G401.6 (cell line): Measurements from ENCODE around the gene STX10.

ENCODE experiments used
- FAIRE-seq: peaks from 2 replicates; lab custom pipeline; 2012; peaks lifted over from hg19 to GRCh38; lab: Jason Lieb, UNC

Gene STX10

GRCh38 chr19:13139633-13140311 is 10.4 kb downstream of the STX10 start:
- no peak for FAIRE-seq

DNA sequence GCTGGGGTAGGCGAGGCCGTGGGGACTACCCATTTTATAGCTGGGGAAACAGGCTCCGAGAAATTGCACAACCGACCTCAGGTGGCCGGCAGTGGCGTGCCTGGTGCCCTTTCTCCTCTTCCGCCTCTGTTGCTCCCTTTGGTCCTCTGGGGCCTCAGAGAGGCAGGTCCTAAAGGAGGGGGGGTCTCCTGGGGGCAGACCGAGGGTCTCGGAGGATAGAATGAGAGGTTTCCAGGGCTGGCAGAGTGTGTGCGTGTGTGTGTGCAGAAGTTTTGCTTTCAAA is 11.3 kb downstream of the STX10 start:
- no peak for FAIRE-seq

DNA sequence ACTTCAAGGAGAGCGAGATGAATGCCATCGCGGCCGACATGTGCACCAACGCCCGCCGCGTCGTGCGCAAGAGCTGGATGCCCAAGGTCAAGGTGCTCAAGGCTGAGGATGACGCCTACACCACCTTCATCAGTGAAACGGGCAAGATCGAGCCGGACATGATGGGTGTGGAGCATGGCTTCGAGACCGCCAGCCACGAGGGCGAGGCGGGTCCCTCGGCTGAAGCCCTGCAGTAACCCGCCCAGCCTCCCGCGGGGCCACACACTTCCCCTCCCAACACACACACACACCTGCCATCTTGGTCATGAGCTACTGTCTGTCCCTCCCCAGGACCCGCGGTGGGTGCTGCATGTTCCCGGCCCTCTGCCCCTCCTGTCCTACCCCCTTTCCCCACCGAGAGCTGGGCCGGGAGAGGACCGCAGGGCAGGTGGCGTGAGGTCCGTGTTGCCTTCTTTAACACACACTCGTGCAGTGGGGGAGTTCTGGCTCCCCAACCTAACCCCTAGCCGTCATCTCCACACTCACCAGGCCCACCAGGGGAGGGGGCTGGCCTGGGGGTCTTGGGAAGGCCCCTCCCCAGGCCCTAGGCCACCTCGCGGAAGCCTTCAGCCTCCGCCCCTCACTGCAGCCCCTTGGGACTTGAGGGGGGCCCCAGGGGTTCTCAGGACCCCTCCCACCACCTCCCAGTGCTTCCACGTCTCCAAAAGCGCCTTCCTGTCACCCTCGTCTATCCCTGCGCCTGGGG is 11.8 kb downstream of the STX10 start:
- no peak for FAIRE-seq

DNA sequence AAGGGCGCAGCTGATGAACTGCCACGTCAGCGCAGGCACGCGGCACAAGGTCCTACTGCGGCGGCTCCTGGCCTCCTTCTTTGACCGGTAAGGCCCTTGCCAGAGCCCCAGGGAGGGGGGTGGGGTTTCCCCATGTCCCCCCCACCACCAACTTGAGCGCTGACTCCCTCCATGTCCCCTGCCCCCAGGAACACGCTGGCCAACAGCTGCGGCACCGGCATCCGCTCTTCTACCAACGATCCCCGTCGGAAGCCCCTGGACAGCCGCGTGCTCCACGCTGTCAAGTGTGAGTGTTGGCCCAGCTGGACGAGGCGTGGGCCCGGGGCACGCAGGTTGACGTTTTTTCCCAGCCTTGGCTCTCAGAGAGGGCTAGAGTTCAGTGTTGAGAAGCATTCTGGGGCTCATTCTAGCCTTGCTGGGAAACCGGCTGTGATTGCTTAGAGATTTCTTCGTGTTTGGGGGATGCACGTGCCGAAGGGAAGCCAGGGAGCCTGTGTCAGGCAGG is 12.8 kb downstream of the STX10 start:
- FAIRE-seq, result no peak

DNA sequence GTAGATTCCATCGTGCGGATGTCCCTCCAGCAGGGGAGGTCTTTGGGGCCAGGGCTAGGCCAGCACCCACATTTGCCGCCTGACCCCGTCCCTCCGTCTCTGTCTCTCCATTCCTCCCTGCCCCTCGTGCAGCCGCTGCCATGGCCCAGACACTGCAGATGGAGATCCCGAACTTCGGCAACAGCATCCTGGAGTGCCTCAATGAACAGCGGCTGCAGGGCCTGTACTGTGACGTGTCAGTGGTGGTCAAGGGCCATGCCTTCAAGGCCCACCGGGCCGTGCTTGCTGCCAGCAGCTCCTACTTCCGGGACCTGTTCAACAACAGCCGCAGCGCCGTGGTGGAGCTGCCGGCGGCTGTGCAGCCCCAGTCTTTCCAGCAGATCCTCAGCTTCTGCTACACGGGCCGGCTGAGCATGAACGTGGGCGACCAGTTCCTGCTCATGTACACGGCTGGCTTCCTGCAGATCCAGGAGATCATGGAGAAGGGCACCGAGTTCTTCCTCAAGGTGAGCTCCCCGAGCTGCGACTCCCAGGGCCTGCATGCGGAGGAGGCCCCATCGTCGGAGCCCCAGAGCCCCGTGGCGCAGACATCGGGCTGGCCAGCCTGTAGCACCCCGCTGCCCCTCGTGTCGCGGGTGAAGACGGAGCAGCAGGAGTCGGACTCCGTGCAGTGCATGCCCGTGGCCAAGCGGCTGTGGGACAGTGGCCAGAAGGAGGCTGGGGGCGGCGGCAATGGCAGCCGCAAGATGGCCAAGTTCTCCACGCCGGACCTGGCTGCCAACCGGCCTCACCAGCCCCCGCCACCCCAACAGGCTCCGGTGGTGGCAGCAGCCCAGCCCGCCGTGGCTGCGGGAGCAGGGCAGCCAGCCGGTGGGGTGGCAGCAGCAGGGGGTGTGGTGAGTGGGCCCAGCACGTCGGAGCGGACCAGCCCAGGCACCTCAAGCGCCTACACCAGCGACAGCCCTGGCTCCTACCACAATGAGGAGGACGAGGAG is 14.8 kb downstream of the STX10 start:
- no peak for FAIRE-seq

GRCh38 chr19:13134626-13135025 is 15.5 kb downstream of the STX10 start:
- no peak for FAIRE-seq

- no peak for FAIRE-seq
These were observed 16.8 kb downstream of the STX10 start for GRCh38 chr19:13133241-13133870.

- FAIRE-seq, result no peak
These were observed 17.5 kb downstream of the STX10 start for GRCh38 chr19:13132471-13133180.

DNA sequence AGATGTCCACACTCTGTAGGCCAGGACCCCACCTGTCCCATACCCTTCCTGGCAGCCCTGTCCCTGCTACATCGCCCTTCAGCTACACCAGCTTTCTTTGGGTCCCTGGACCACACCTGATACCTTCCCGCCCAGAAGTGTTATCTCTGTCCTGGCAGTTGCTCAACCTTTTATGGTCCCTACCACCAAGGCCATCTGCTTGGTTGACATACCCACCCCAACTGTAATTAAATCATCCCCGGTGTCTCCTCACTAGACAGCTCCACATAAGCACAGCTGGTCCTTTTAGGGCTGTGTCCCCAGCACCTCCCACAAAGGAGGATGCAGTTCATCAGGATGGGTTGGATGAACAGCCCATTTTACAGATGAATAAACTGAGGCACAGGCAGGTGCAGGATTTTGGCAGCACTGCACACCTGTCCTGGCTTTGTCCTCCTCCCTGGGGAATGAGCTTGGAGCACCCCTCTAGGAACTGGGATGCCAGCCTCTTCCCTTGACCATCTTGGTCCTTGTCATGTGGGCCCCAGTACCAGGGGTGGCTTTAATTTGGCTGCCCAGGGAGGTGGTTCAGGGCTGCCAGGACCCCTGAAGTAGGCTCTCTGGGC is 19.2 kb downstream of the STX10 start:
- FAIRE-seq, result no peak

DNA sequence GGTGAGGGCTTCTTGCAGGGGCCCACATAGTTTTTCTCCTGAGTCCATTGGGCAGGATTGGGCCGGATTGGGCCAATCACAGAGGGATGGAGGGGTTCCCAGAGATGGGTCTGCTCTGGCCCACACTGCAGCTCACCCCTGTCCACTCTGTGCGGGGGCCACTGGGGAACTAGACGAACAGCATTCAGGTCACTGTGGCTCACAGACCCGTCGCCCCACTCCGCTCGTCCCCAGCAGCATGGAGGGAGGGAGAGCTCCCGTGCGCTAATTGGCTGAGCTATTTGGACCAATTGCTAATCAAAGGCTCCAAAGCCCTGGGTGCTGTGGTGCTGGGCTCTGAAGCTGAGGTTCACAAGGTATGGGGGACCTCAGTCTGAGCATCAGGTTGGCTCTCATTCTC is 20.8 kb downstream of the STX10 start:
- no peak for FAIRE-seq

DNA sequence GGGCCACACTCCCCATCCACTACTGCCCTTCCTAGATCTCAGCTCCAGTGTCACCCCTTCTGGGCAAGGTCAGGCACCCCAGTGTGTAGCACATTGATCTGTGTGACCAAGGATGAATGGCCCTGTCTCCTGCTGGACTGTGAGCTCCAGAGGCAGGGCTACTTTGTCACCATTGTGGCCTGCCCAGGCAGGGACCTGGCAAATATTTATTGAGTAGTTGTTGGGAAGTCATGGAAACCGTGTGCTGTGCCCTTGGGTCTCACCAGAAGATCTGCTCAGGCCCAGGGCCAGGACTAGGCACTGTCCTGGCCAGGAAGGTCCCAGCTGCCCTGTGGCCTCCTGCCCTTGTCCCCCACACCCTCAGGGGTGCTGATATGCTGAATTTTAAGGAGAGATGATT is 21.6 kb downstream of the STX10 start:
- FAIRE-seq, result no peak

DNA sequence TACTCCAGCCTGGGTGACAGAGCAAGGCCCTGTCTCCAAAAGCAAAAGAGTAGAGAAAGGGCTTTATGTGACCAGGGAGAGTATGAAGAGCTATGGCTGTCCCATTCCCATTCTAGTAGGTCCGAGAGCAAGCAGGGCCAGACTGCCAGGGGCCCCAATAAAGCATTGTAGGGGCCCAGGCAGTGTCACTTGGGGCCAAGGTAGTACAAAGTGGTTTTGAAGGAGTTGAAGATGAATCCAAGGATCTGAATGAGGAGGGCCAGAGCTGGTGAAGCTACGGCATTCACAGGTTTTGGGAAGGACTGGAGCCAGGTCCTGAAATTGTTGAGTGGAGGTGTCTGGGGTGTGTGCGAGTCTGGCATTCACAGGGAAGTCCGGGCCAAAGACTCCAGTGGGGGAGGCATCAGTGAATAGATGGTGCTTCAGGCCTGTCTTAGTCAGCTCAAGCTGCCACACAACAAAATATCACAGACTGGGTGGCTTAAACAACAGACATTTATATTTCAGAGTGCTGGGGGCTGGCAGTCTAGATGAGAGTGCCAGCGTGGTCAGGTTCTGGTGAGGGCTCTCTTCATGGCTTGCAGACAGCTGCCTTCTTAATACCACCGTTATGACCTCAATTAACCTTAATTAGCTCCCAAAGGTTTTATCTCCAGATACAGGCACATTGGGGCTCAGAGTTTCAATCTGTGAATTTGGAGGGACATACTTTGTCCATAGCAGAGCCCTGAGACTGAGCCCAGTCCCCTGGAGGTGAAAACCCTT is 22.2 kb downstream of the STX10 start:
- FAIRE-seq, result no peak

- FAIRE-seq, result no peak
These were observed 23.1 kb downstream of the STX10 start for GRCh38 chr19:13127051-13127450.

DNA sequence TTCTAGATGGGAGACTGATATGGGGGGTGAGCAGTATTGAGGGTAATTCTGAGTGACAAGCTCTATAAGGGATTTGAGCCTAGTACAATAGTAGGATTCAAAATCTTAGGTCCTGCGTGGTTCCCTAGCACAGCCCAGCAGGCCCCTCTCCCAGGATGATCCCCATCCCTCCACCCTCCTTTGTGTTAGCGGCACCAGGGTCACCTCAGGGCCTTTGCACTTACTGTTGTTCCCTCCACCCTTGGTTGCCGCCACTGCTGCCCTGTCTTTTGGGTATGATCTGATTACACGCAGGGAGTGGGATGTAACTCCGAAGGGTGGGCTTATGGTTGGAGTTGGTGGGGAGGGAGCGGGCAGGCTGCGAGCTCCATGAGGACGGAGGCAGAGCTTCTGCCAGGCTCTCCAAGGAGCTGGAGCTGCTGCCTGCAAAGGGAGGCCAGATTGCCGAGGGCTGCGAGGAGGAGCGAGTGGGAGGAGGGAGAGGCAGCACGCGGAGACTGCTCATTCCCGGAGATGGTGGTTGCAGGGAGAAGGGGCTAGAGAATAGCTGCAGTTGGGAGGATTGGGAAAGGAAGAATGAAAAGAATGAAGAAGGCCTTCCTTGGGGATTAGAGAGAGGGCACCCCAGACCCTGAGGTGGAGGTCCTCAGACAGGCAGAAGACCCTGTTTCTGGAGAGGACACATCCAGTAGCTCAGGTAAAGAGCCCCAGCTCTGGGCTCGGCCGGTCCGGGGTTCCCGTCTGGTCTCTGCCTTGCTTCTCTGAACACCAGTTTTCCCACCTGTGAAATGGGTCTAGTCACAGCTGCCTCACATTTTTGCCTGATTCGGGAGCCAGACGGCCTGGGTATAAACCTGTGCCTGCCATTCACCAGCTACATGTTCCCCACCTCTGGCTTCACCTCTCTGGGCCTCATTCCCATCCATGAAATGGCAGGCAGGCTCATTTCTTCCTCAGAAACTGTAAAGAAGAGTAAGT is 26.9 kb downstream of the STX10 start:
- no peak for FAIRE-seq

- FAIRE-seq, result no peak
These were observed 27.8 kb downstream of the STX10 start for GRCh38 chr19:13122275-13122878.

DNA sequence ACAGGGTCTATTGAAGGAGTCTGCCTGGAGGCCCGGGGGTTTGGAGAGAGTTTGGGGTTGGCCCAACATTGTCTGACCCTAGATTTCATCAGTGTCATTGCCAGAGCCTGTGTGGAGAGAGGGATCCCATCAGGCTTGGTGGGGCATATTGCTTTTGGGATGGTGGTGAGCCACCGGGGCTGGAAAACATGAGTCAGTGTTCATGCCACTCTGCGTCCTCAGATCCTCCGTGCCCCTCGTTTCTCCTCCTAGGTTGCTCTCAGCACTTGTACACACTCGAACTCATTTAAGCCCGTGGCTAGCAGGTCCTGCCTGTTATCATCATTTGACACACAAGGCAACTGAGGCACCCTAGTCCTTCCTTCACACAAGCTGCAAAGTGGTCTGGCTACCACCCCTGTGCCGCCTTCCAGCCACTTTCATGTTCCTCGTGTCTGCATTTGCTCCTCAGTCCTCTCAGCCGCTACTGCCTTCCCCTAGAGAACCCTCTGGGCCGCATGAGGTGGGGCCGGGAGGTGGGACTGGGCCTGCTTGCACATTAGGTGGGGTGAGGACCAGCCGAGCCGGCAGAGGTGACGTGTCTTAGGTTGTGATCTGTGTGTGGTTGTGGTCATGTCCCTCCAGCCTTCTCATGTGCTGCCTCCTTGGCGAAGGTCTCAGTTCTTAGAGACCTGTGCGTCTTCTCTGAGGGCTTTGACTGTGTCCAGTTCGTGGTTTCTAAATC is 28.5 kb downstream of the STX10 start:
- FAIRE-seq, result no peak

- FAIRE-seq, result no peak
These were observed 29.4 kb downstream of the STX10 start for GRCh38 chr19:13120817-13121216.

DNA sequence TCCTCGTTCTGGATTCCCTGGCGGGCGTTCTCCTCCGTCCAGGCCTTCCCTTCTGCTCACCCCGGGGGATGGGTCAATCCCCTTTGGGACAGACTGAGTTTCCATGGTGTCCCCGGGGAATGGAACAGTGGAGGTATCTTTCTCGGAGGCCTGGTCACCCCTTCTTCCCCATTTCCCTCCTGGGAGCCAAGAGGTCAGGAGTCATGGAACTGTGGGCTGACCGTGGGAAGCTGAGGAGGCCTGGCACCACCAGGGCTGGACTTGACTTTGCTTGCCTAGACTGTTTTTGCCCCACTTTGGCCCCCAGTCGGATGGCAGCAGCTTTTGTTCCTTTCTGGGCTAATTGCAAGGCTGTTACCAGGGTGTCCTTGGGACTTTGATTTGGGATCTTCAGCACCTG is 30.1 kb downstream of the STX10 start:
- no peak for FAIRE-seq
